Hematopoietic multipotent progenitor cell treated with erythropoietin and hydrocortisone succinate and interleukin-3 and kit ligand, for 8 days (in vitro differentiated cells): ENCODE measurements around the gene CALN1.

Experiments used
- DNase-seq: peaks from one replicate; pipeline ENCODE4 v3.0.0-alpha.2; 2015

The CALN1 gene

GRCh38 chr7:72028267-72028666, 383.9 kb downstream of the CALN1 start:
- no peak for DNase-seq

GRCh38 chr7:72025381-72025960, 386.7 kb downstream of the CALN1 start:
- DNase-seq = no peak

GRCh38 chr7:72023926-72024325, 388.2 kb downstream of the CALN1 start:
- DNase-seq = no peak

- no peak for DNase-seq
Observed at GRCh38 chr7:72021716-72022115, 390.4 kb downstream of the CALN1 start.

GRCh38 chr7:72020311-72020710, 391.8 kb downstream of the CALN1 start:
- DNase-seq = no peak

GRCh38 chr7:72019436-72019835, 392.7 kb downstream of the CALN1 start:
- DNase-seq = no peak

- DNase-seq = no peak
Observed at GRCh38 chr7:72017756-72018155, 394.4 kb downstream of the CALN1 start.

GRCh38 chr7:72016574-72016973, 395.6 kb downstream of the CALN1 start:
- no peak for DNase-seq

- no peak for DNase-seq
Observed at GRCh38 chr7:72015136-72015535, 397.0 kb downstream of the CALN1 start.

GRCh38 chr7:72007018-72007417, 405.1 kb downstream of the CALN1 start:
- DNase-seq = no peak

- DNase-seq = no peak
Observed at GRCh38 chr7:72003236-72003635, 408.9 kb downstream of the CALN1 start.

- no peak for DNase-seq
Observed at GRCh38 chr7:71996141-71996540, 416.0 kb downstream of the CALN1 start.

- no peak for DNase-seq
Observed at GRCh38 chr7:71995111-71995510, 417.0 kb downstream of the CALN1 start.

- DNase-seq = no peak
Observed at GRCh38 chr7:71991586-71991985, 420.6 kb downstream of the CALN1 start.

GRCh38 chr7:71990138-71990462, 422.0 kb downstream of the CALN1 start:
- DNase-seq = no peak

GRCh38 chr7:71988201-71988600, 423.9 kb downstream of the CALN1 start:
- peak; percentile 1 for DNase-seq

- no peak for DNase-seq
Observed at GRCh38 chr7:71987200-71987767, 424.9 kb downstream of the CALN1 start.

- no peak for DNase-seq
Observed at GRCh38 chr7:71984348-71984747, 427.8 kb downstream of the CALN1 start.

GRCh38 chr7:71982851-71983250, 429.3 kb downstream of the CALN1 start:
- no peak for DNase-seq

- no peak for DNase-seq
Observed at GRCh38 chr7:71976645-71977044, 435.5 kb downstream of the CALN1 start.

- DNase-seq = no peak
Observed at GRCh38 chr7:71974611-71975010, 437.5 kb downstream of the CALN1 start.

- DNase-seq = no peak
Observed at GRCh38 chr7:71972534-71972933, 439.6 kb downstream of the CALN1 start.

- no peak for DNase-seq
Observed at GRCh38 chr7:71970725-71971124, 441.4 kb downstream of the CALN1 start.

GRCh38 chr7:71962636-71963035, 449.5 kb downstream of the CALN1 start:
- DNase-seq = no peak

GRCh38 chr7:71961283-71961682, 450.9 kb downstream of the CALN1 start:
- DNase-seq = no peak
